Keratinocyte (primary cell): Measurements from ENCODE around the gene ALDH7A1.

Experiments used
- EZH2 ChIP-seq: IDR thresholded peaks from one replicate; pipeline ENCODE4 v1.6.1; 2012; ENCODE audit warnings: inconsistent platforms, mild to moderate bottlenecking, low read length, moderate library complexity
- TF ChIP-seq, protein P1 (sequence below), 3 experiments: IDR thresholded peaks in 1 of 3; conservative IDR thresholded peaks in 1 of 3; optimal IDR thresholded peaks in 1 of 3; 2 replicates in 2 of 3; 3 replicates in 1 of 3; pipeline versions ENCODE3 to v1.5.1; 2011; ENCODE audit warnings: low read length in 3 of 3, mild to moderate bottlenecking in 3 of 3, moderate library complexity in 2 of 3, control low read depth in 1 of 3, inconsistent platforms in 1 of 3; ENCODE audit not compliant: insufficient read depth in 2 of 3; ENCODE audit errors: extremely low read depth in 1 of 3

DNA sequence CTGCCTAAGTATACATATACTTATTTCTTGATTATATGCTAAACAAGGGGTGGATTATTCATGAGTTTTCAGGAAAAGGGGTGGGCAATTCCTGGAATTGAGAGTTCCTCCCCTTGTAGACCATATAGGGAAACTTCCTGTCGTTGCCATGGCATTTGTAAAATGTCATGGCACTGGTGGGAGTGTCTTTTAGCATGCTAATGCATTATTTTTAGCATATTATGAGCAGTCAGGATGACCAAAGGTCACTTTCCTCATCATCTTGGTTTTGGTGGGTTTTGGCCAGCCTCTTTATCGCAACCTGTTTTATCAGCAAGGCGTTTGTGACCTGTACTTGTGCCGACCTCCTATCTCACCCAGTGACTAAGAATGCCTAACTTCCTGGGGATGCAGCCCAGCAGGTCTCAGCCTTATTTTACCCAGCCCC lies 80.9 kb downstream of the ALDH7A1 start:
- no peak for TF ChIP-seq EZH2
- TF ChIP-seq, protein P1, sequence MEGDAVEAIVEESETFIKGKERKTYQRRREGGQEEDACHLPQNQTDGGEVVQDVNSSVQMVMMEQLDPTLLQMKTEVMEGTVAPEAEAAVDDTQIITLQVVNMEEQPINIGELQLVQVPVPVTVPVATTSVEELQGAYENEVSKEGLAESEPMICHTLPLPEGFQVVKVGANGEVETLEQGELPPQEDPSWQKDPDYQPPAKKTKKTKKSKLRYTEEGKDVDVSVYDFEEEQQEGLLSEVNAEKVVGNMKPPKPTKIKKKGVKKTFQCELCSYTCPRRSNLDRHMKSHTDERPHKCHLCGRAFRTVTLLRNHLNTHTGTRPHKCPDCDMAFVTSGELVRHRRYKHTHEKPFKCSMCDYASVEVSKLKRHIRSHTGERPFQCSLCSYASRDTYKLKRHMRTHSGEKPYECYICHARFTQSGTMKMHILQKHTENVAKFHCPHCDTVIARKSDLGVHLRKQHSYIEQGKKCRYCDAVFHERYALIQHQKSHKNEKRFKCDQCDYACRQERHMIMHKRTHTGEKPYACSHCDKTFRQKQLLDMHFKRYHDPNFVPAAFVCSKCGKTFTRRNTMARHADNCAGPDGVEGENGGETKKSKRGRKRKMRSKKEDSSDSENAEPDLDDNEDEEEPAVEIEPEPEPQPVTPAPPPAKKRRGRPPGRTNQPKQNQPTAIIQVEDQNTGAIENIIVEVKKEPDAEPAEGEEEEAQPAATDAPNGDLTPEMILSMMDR (optimal IDR thresholded peaks at IDR 0.05 in 1 of 3, IDR thresholded peaks at IDR 0.05 in 1 of 3, conservative IDR thresholded peaks at IDR 0.05 in 1 of 3; ENCODE audit: extremely low read depth in 1 of 3, insufficient read depth in 2 of 3, low read length in 3 of 3): no peak
